Left cardiac atrium (tissue), 2 donors: Measurements from ENCODE around the gene DPPA4. TPM values are rescaled to one million over a fixed set of nuclear protein-coding genes. Genes with fewer than 3 reads are reported as not detected.

Experiments
- total RNA-seq, 2 donors: library from RNA; stranded (reverse); fragmentation: NEBNext Ultra II Directional; extraction: Animal tissue kit (Norgen Biotek cat#: 25700); gene quantifications; one replicate each; pipeline ENCODE4 v1.2.1, GENCODE V29; 2021
- donor health status: DM: no; HTN: yes; CAD: no; lungs with severe emphysema.
- donor health status: DM: yes; HTN: yes; CAD: no.

DPPA4 gene
- total RNA-seq, 2 donors from 2014 or later = not detected

Other genes with a start within 250 kb of the DPPA4 start
- gene MORC1, start 219.4 kb downstream of the DPPA4 start, total RNA-seq = not detected
- gene C3orf85, start 200.8 kb downstream of the DPPA4 start, total RNA-seq = not detected
- gene DPPA2, start 21.0 kb downstream of the DPPA4 start, total RNA-seq = not detected